WTC11 (cell line): ENCODE measurements around the gene TSG101.

ENCODE experiments used
- ELF4 ChIP-seq: sonication (generic); formaldehyde crosslinking; IDR thresholded peaks from 2 replicates; pipeline ENCODE4 v1.8.1; 2022; ENCODE audit warnings: low read depth, mild to moderate bottlenecking, moderate library complexity, missing genetic modification reagents
- ETV6 ChIP-seq: sonication (generic); formaldehyde crosslinking; IDR thresholded peaks from 2 replicates; pipeline ENCODE4 v1.8.1; 2022; ENCODE audit warnings: mild to moderate bottlenecking, missing genetic modification reagents
- FOXP1 ChIP-seq: sonication (generic); formaldehyde crosslinking; IDR thresholded peaks from 2 replicates; pipeline ENCODE4 v1.8.0; 2022; ENCODE audit warnings: missing genetic modification reagents, mild to moderate bottlenecking, moderate library complexity, borderline replicate concordance
- RELA ChIP-seq: sonication (generic); formaldehyde crosslinking; IDR thresholded peaks from 2 replicates; pipeline ENCODE4 v1.8.1; 2022; ENCODE audit warnings: missing genetic modification reagents, mild to moderate bottlenecking, borderline replicate concordance
- SMAD3 ChIP-seq: sonication (generic); formaldehyde crosslinking; IDR thresholded peaks from 2 replicates; pipeline ENCODE4 v1.8.0; 2022; ENCODE audit warnings: missing genetic modification reagents, mild to moderate bottlenecking, borderline replicate concordance
- SP1 ChIP-seq: sonication (generic); formaldehyde crosslinking; conservative IDR thresholded peaks from 2 replicates; pipeline ENCODE4 v1.8.1; 2022; ENCODE audit warnings: missing genetic modification reagents
- ZNF121 ChIP-seq: sonication (generic); formaldehyde crosslinking; IDR thresholded peaks from 2 replicates; pipeline ENCODE4 v1.8.0; 2023; ENCODE audit warnings: missing genetic modification reagents
- TF ChIP-seq, protein P1 (sequence below): fragments of 200-600 bp; IDR thresholded peaks from 2 replicates; pipeline ENCODE4 v1.8.0; 2022; ENCODE audit warnings: antibody characterized with exemption
- TF ChIP-seq, protein P2 (sequence below): sonication (generic); formaldehyde crosslinking; conservative IDR thresholded peaks from 2 replicates; pipeline ENCODE4 v1.8.1; 2022; ENCODE audit warnings: mild to moderate bottlenecking, missing genetic modification reagents
- TF ChIP-seq, protein P3 (sequence below): sonication (generic); formaldehyde crosslinking; IDR thresholded peaks from 2 replicates; pipeline ENCODE4 v1.8.1; 2022; ENCODE audit warnings: low read depth, missing genetic modification reagents, borderline replicate concordance
- TF ChIP-seq, protein P4 (sequence below): sonication (generic); formaldehyde crosslinking; IDR thresholded peaks from 2 replicates; pipeline ENCODE4 v1.8.0; 2022; ENCODE audit warnings: mild to moderate bottlenecking, missing genetic modification reagents
- TF ChIP-seq, protein P5 (sequence below): sonication (generic); formaldehyde crosslinking; IDR thresholded peaks from 2 replicates; pipeline ENCODE4 v1.8.1; 2023; ENCODE audit warnings: mild to moderate bottlenecking, moderate library complexity, missing genetic modification reagents

DNA sequence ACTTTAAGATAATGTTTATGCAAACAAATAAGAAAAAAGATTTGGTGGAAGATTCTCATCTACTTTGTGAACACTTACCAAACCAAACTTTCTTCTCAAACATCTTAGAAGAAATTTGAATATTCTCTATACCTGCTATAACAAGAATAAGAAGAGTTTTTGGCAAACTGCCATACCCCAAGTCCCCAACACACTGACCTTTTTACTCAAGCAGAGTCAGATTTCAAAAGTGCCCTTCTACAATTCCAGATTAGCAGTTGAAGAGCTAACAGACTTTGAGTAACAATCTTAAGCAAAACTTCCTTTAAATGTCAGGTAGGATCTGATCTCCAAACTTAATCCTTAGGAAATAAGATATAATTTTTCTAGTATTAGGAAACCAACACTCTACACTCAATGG lies 33.9 kb downstream of the TSG101 start:
- TF ChIP-seq, protein P1, sequence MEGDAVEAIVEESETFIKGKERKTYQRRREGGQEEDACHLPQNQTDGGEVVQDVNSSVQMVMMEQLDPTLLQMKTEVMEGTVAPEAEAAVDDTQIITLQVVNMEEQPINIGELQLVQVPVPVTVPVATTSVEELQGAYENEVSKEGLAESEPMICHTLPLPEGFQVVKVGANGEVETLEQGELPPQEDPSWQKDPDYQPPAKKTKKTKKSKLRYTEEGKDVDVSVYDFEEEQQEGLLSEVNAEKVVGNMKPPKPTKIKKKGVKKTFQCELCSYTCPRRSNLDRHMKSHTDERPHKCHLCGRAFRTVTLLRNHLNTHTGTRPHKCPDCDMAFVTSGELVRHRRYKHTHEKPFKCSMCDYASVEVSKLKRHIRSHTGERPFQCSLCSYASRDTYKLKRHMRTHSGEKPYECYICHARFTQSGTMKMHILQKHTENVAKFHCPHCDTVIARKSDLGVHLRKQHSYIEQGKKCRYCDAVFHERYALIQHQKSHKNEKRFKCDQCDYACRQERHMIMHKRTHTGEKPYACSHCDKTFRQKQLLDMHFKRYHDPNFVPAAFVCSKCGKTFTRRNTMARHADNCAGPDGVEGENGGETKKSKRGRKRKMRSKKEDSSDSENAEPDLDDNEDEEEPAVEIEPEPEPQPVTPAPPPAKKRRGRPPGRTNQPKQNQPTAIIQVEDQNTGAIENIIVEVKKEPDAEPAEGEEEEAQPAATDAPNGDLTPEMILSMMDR: no peak
- TF ChIP-seq ZNF121 (CRISPR knock-in tag) (no peak), ETV6 (CRISPR knock-in tag) (no peak), RELA (CRISPR knock-in tag) (no peak), SMAD3 (CRISPR knock-in tag) (no peak), ELF4 (no peak), FOXP1 (CRISPR knock-in tag) (no peak), SP1 (CRISPR knock-in tag) (no peak)
- TF ChIP-seq, protein P2, sequence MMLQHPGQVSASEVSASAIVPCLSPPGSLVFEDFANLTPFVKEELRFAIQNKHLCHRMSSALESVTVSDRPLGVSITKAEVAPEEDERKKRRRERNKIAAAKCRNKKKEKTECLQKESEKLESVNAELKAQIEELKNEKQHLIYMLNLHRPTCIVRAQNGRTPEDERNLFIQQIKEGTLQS: no peak
- TF ChIP-seq, protein P3, sequence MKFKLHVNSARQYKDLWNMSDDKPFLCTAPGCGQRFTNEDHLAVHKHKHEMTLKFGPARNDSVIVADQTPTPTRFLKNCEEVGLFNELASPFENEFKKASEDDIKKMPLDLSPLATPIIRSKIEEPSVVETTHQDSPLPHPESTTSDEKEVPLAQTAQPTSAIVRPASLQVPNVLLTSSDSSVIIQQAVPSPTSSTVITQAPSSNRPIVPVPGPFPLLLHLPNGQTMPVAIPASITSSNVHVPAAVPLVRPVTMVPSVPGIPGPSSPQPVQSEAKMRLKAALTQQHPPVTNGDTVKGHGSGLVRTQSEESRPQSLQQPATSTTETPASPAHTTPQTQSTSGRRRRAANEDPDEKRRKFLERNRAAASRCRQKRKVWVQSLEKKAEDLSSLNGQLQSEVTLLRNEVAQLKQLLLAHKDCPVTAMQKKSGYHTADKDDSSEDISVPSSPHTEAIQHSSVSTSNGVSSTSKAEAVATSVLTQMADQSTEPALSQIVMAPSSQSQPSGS (CRISPR knock-in tag): no peak
- TF ChIP-seq, protein P4, sequence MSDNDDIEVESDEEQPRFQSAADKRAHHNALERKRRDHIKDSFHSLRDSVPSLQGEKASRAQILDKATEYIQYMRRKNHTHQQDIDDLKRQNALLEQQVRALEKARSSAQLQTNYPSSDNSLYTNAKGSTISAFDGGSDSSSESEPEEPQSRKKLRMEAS: no peak
- TF ChIP-seq, protein P5, sequence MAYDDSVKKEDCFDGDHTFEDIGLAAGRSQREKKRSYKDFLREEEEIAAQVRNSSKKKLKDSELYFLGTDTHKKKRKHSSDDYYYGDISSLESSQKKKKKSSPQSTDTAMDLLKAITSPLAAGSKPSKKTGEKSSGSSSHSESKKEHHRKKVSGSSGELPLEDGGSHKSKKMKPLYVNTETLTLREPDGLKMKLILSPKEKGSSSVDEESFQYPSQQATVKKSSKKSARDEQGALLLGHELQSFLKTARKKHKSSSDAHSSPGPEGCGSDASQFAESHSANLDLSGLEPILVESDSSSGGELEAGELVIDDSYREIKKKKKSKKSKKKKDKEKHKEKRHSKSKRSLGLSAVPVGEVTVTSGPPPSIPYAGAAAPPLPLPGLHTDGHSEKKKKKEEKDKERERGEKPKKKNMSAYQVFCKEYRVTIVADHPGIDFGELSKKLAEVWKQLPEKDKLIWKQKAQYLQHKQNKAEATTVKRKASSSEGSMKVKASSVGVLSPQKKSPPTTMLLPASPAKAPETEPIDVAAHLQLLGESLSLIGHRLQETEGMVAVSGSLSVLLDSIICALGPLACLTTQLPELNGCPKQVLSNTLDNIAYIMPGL (CRISPR knock-in tag): no peak
